B cell (primary cell): Measurements from ENCODE around the gene TRERF1. TPM values are rescaled to one million over a fixed set of nuclear protein-coding genes. Genes with fewer than 3 reads are reported as not detected.

Experiments used
- ATAC-seq: fragments of 200-7000 bp; cut with Tn5 transposase; one replicate; pipeline ENCODE4 v1.10.0; 2021; ENCODE audit warnings: low read depth, mild to moderate bottlenecking, moderate number of reproducible peaks, moderate library complexity
- CTCF ChIA-PET: fragments of 350-600 bp; sonication (Branson Sonifier 250); formaldehyde crosslinking; loops from one replicate; lab custom pipeline; 2021; ENCODE audit warnings: antibody characterized with exemption, inconsistent platforms; lab: Charles Lee
- POLR2A ChIA-PET: fragments of 350-600 bp; sonication (Branson Sonifier 250); formaldehyde crosslinking; loops from one replicate; lab custom pipeline; 2021; ENCODE audit warnings: antibody characterized with exemption; lab: Charles Lee
- DNase-seq: peaks from one replicate; pipeline ENCODE4 v3.0.0; 2013
- H2AFZ ChIP-seq: 2 replicates; pipeline ENCODE4 v1.6.1; 2012; ENCODE audit warnings: mild to moderate bottlenecking, low read depth, low read length; ENCODE audit not compliant: insufficient read depth, poor library complexity, severe bottlenecking
- H3K27ac ChIP-seq, 2 donors: 1 replicate in 1 of 2; 2 replicates in 1 of 2; pipeline ENCODE4 v1.5.1; 2012 to 2013; ENCODE audit warnings: low read length in 2 of 2, mild to moderate bottlenecking in 2 of 2, moderate library complexity in 1 of 2
- H3K27me3 ChIP-seq, 4 experiments: fragments of 200-600 bp in 1 of 4; sonication (generic) in 1 of 4; replicated peaks in 1 of 4; 1 replicate in 2 of 4; 2 replicates in 2 of 4; pipeline versions ENCODE4 v1.6.1 to v1.7.0; 2013 to 2016; ENCODE audit warnings: low read length in 3 of 4, mild to moderate bottlenecking in 2 of 4, mixed read lengths in 1 of 4, moderate library complexity in 1 of 4; ENCODE audit not compliant: insufficient read depth in 4 of 4, control insufficient read depth in 3 of 4; ENCODE audit errors: control extremely low read depth in 1 of 4
- H3K36me3 ChIP-seq, 2 experiments: replicated peaks in 1 of 2; 1 replicate in 1 of 2; 2 replicates in 1 of 2; pipeline versions ENCODE4 v1.6.1 to v1.7.1; 2013; ENCODE audit warnings: low read length in 1 of 2; ENCODE audit not compliant: insufficient read depth in 2 of 2, control insufficient read depth in 1 of 2; ENCODE audit errors: control extremely low read depth in 1 of 2, extremely low read depth in 1 of 2
- H3K4me1 ChIP-seq, 2 donors: fragments of 200-600 bp in 1 of 2; sonication (generic) in 1 of 2; 1 replicate in 1 of 2; 2 replicates in 1 of 2; pipeline versions ENCODE4 v1.5.1 to v1.6.1; 2013 to 2017; ENCODE audit warnings: low read length in 2 of 2; ENCODE audit not compliant: control insufficient read depth in 2 of 2, insufficient read depth in 2 of 2
- H3K4me2 ChIP-seq: replicated peaks from 2 replicates; pipeline ENCODE3; 2012; ENCODE audit warnings: mild to moderate bottlenecking, low read depth, low read length; ENCODE audit not compliant: poor library complexity, severe bottlenecking
- H3K4me3 ChIP-seq, 5 experiments: fragments of 200-600 bp in 1 of 5; sonication (generic) in 1 of 5; 1 replicate in 3 of 5; 2 replicates in 2 of 5; pipeline versions ENCODE4 v1.5.1 to v1.7.0; 2011 to 2016; ENCODE audit warnings: low read length in 4 of 5, mild to moderate bottlenecking in 4 of 5, low read depth in 2 of 5, control low read depth in 1 of 5, moderate library complexity in 1 of 5; ENCODE audit not compliant: insufficient read depth in 1 of 5; ENCODE audit errors: control extremely low read depth in 1 of 5, extremely low read depth in 1 of 5
- H3K79me2 ChIP-seq: fragments of 200-600 bp; sonication (generic); one replicate; pipeline ENCODE4 v1.6.0; 2016; ENCODE audit warnings: low read length; ENCODE audit not compliant: control insufficient read depth, insufficient read depth
- H3K9ac ChIP-seq: fragments of 200-600 bp; sonication (generic); 2 replicates; pipeline ENCODE4 v1.6.1; 2017; ENCODE audit warnings: mild to moderate bottlenecking, low read length, moderate library complexity
- H3K9me3 ChIP-seq, 3 donors: one replicate each; pipeline versions ENCODE4 v1.6.1 to v1.7.1; 2013; ENCODE audit warnings: low read length in 2 of 3; ENCODE audit not compliant: control insufficient read depth in 2 of 3, insufficient read depth in 1 of 3; ENCODE audit errors: control extremely low read depth in 1 of 3
- H4K20me1 ChIP-seq: 2 replicates; pipeline ENCODE4 v1.6.0; 2012; ENCODE audit warnings: mild to moderate bottlenecking, low read length; ENCODE audit not compliant: insufficient read depth, control insufficient read depth, poor library complexity, severe bottlenecking
- H3K27ac Mint-ChIP-seq: one replicate; pipeline ENCODE4 v1.8.0; 2021; ENCODE audit warnings: mixed read lengths
- H3K27me3 Mint-ChIP-seq: one replicate; pipeline ENCODE4 v1.8.0; 2021; ENCODE audit warnings: mixed read lengths
- H3K4me1 Mint-ChIP-seq: one replicate; pipeline ENCODE4 v1.8.0; 2021; ENCODE audit warnings: mixed read lengths
- H3K4me3 Mint-ChIP-seq: one replicate; pipeline ENCODE4 v1.8.0; 2021; ENCODE audit warnings: mixed read lengths
- H3K9me3 Mint-ChIP-seq: one replicate; pipeline ENCODE4 v1.8.0; 2022; ENCODE audit warnings: mixed read lengths; ENCODE audit not compliant: insufficient read depth
- EZH2 ChIP-seq: IDR thresholded peaks from 2 replicates; pipeline ENCODE4 v1.6.1; 2012; ENCODE audit warnings: borderline replicate concordance, low read depth, mild to moderate bottlenecking, moderate library complexity, low read length; ENCODE audit not compliant: insufficient read depth, poor library complexity, severe bottlenecking
- WGBS: methylation state at CpG from one replicate; pipeline ENCODE4 v1.1.5; 2013; ENCODE audit warnings: missing lambda C conversion rate; ENCODE audit not compliant: insufficient coverage; 5-methylcytosine and 5-hydroxymethylcytosine counted together
- intact Hi-C: fragments of 100-400 bp; cut with micrococcal nuclease; formaldehyde crosslinking; loops from one replicate; pipeline ENCODE4 v1.10.0; 2022
- polyA plus RNA-seq: library from polyadenylated mRNA; depleted of rRNA; stranded (reverse); fragments of >200 nt; gene quantifications from 2 replicates; pipeline ENCODE4 v1.2.3, GENCODE V29; 2012
- total RNA-seq, 2 donors: library from RNA; stranded (reverse); fragments of 120-200 nt in 1 of 2; gene quantifications; 1 replicate in 1 of 2; 2 replicates in 1 of 2; pipeline versions ENCODE4 v1.2.3 to v1.2.4, GENCODE V29; 2013 to 2022
- TF ChIP-seq, protein P1 (sequence below): fragments of 200-600 bp; IDR thresholded peaks from one replicate; pipeline ENCODE4 v1.8.0; 2022; ENCODE audit warnings: antibody characterized with exemption, mild to moderate bottlenecking

TRERF1 gene
- total and polyA plus RNA-seq, 2 donors (not counting 1 experiment from before 2014, with no cell fraction given) = 3.5 to 6.7 TPM

DNA sequence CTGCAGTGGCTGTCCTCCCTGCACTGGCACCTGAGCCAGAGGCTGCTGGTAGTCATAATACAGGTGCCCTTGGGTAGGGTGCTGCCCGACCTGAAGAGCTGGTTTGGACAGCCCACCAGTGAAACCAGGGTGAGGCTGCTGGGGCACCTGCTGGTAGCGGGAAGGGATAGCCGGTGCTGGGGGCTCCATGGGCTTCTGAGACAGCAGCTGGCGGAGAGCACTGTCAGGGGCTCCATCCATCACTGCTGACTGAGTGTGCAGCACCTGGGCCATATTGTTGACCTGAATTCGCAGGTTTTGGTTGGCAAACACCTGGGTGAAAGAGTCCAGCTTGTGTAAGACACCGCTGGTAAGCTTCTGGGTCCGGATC lies 182.9 kb downstream of the TRERF1 start:
- Mint-ChIP-seq H3K4me1 (peaks cover 17% of the 10 kb centered on the region), H3K27ac (no peak overlapping the region), H3K9me3 (no peaks in the 10 kb centered on the region), H3K27me3 (no peaks in the 10 kb centered on the region), H3K4me3 (no peak overlapping the region)
- H3K4me1 ChIP-seq = peaks cover 7 to 13% of the 10 kb centered on the region in 2 donors
- ATAC-seq (no peak), DNase-seq (no peak)
- no peak for TF ChIP-seq EZH2
- TF ChIP-seq, protein P1, sequence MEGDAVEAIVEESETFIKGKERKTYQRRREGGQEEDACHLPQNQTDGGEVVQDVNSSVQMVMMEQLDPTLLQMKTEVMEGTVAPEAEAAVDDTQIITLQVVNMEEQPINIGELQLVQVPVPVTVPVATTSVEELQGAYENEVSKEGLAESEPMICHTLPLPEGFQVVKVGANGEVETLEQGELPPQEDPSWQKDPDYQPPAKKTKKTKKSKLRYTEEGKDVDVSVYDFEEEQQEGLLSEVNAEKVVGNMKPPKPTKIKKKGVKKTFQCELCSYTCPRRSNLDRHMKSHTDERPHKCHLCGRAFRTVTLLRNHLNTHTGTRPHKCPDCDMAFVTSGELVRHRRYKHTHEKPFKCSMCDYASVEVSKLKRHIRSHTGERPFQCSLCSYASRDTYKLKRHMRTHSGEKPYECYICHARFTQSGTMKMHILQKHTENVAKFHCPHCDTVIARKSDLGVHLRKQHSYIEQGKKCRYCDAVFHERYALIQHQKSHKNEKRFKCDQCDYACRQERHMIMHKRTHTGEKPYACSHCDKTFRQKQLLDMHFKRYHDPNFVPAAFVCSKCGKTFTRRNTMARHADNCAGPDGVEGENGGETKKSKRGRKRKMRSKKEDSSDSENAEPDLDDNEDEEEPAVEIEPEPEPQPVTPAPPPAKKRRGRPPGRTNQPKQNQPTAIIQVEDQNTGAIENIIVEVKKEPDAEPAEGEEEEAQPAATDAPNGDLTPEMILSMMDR = no peak
- H3K4me2 ChIP-seq = no peak overlapping the region
- POLR2A ChIA-PET = no interaction called here
- no peak overlapping the region for H2AFZ ChIP-seq
- CTCF ChIA-PET = interaction anchor here (1.1 to 1.5 kb wide), 2 partner anchors 279 to 677 kb away, joined by 3 read pairs; no protein-coding TSS in a partner anchor
- no peaks in the 10 kb centered on the region for H4K20me1 ChIP-seq
- 99% methylated on average over 6 of the region's 7 CpGs for WGBS
- H3K36me3 ChIP-seq = no peaks in the 10 kb centered on the region
- intact Hi-C loops = no loop called here
- no peaks in the 10 kb centered on the region for H3K79me2 ChIP-seq
- no peaks in the 10 kb centered on the region for H3K27me3 ChIP-seq
- H3K27ac ChIP-seq = no peak overlapping the region
- no peaks in the 10 kb centered on the region for H3K9me3 ChIP-seq
- H3K9ac ChIP-seq = no peak overlapping the region
- no peak overlapping the region for H3K4me3 ChIP-seq

DNA sequence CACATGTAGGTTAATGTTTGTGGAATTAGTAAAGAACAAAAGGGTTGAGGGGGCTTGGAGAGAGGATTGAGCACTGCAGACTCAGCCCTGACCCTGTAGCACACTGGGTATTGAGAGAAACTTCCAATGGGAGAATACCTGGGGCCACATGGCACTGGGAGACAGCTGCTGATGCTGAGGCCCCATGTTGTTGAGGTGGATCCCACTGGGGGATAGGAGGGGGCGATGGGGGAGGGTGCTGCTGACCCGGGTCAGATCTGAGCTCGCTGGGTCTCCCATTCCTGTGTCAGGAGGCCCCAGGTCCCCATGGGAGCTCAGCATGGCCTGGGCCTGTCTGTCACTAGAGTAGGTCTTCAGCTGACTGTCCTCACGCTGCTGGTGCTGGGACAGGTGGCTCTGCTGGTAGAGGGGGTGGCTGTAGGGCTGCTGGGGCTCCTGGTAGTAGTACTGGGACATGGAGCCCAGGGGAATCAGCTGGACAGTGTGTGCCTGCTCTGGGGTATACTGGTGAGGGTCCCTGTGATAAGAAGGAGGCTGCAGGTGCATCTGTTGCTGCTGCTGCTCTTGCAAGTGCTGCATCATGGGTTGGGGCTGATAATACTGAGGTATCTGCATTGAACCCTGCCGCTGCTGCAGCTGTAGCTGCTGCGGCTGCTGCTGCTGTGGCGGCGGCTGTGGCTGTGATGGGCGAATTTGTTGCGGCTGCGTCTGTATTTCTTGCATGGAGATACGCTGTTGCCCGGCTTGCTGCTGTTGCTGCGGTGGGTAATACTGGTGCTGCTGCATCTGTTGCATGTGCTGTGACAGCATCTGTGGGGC lies 183.5 kb downstream of the TRERF1 start:
- Histone ChIP-seq H3K4me1 (peaks cover 7 to 13% of the 10 kb centered on the region in 2 donors), H3K9me3 (no peaks in the 10 kb centered on the region), H3K4me3 (no peak overlapping the region), H2AFZ (no peak overlapping the region), H4K20me1 (no peaks in the 10 kb centered on the region), H3K27ac (no peak overlapping the region), H3K27me3 (no peaks in the 10 kb centered on the region), H3K79me2 (no peaks in the 10 kb centered on the region), H3K9ac (no peak overlapping the region), H3K4me2 (no peak overlapping the region), H3K36me3 (no peaks in the 10 kb centered on the region)
- 98% methylated on average over 14 of the region's 14 CpGs for WGBS
- H3K9me3 Mint-ChIP-seq = no peaks in the 10 kb centered on the region
- H3K4me1 Mint-ChIP-seq = peaks cover 17% of the 10 kb centered on the region
- TF ChIP-seq, protein P1 = no peak
- TF ChIP-seq EZH2 = no peak
- ChIA-PET CTCF (interaction anchor here (1.5 kb wide), 1 partner anchor 279 kb away, joined by 3 read pairs; no protein-coding TSS in a partner anchor), POLR2A (no interaction called here)
- H3K27ac Mint-ChIP-seq = no peak overlapping the region
- ATAC-seq (no peak), DNase-seq (no peak)
- no peak overlapping the region for H3K4me3 Mint-ChIP-seq
- no peaks in the 10 kb centered on the region for H3K27me3 Mint-ChIP-seq
- intact Hi-C loops = no loop called here
